Measurements from ENCODE around the gene CIAO2B. TPM values are rescaled to one million over a fixed set of nuclear protein-coding genes. Genes with fewer than 3 reads are reported as not detected.
A peak's percentile ranks its signal among the peaks of the same experiment; 100 is the strongest.

CIAO2B gene
- total RNA-seq, 1 donor from 2014 or later = 55.5 TPM

GRCh38 chr16:66913711-66914110, 20.5 kb downstream of the CIAO2B start:
- H3K4me2 ChIP-seq = no peak overlapping the region
- no peaks in the 10 kb centered on the region for H3K79me2 ChIP-seq (ENCODE audit: low read depth)
- no peaks in the 10 kb centered on the region for H3K36me3 Mint-ChIP-seq
- H3K27ac Mint-ChIP-seq = peak overlapping the region; percentile 80
- H3F3A ChIP-seq (ENCODE audit: low read depth) = no peaks in the 10 kb centered on the region
- no peak for DNase-seq (ENCODE audit: low spot score)
- peaks cover 14% of the 10 kb centered on the region for H3K27me3 Mint-ChIP-seq (ENCODE audit: insufficient read depth, low read depth)
- no peaks in the 10 kb centered on the region for H3K36me3 ChIP-seq
- peak overlapping the region; percentile 60 for H3K4me3 Mint-ChIP-seq
- H3K9me3 ChIP-seq (ENCODE audit: low read depth) = no peaks in the 10 kb centered on the region
- no peak for TF ChIP-seq EZH2phosphoT487 (IDR thresholded peaks at IDR 0.05)
- TF ChIP-seq EZH2 (IDR thresholded peaks at IDR 0.05) = no peak
- TF ChIP-seq CTCF (IDR thresholded peaks at IDR 0.05) = no peak
- H3K9ac ChIP-seq = no peak overlapping the region
- peaks cover 21% of the 10 kb centered on the region for H3K4me1 Mint-ChIP-seq
- no peaks in the 10 kb centered on the region for H3K9me3 Mint-ChIP-seq
- H4K20me1 ChIP-seq (ENCODE audit: low read depth) = no peaks in the 10 kb centered on the region
- no peak overlapping the region for H3K4me3 ChIP-seq
- H2AFZ ChIP-seq (replicated peaks) = no peak overlapping the region
- peaks cover 3% of the 10 kb centered on the region for H3K27me3 ChIP-seq
- no peak overlapping the region for H3K27ac ChIP-seq
- no peaks in the 10 kb centered on the region for H3K4me1 ChIP-seq

GRCh38 chr16:66913081-66913480, 21.1 kb downstream of the CIAO2B start:
- peaks cover 18% of the 10 kb centered on the region for H3K27me3 Mint-ChIP-seq (ENCODE audit: insufficient read depth, low read depth)

GRCh38 chr16:66911801-66912200, 22.4 kb downstream of the CIAO2B start:
- Histone ChIP-seq H3K4me3 (no peak overlapping the region), H4K20me1 (ENCODE audit: low read depth) (no peaks in the 10 kb centered on the region), H3K4me1 (no peaks in the 10 kb centered on the region), H3K4me2 (no peak overlapping the region), H3K27ac (no peak overlapping the region), H3K79me2 (ENCODE audit: low read depth) (no peaks in the 10 kb centered on the region), H3K9me3 (ENCODE audit: low read depth) (no peaks in the 10 kb centered on the region), H3F3A (ENCODE audit: low read depth) (no peaks in the 10 kb centered on the region), H3K27me3 (peaks cover 3% of the 10 kb centered on the region), H3K9ac (no peak overlapping the region), H3K36me3 (no peaks in the 10 kb centered on the region), H2AFZ (replicated peaks) (no peak overlapping the region)
- H3K36me3 Mint-ChIP-seq = no peaks in the 10 kb centered on the region
- peaks cover 21% of the 10 kb centered on the region for H3K4me1 Mint-ChIP-seq
- no peak overlapping the region for H3K4me3 Mint-ChIP-seq
- DNase-seq (ENCODE audit: low spot score) = no peak
- peaks cover 18% of the 10 kb centered on the region for H3K27me3 Mint-ChIP-seq (ENCODE audit: insufficient read depth, low read depth)
- TF ChIP-seq CTCF (IDR thresholded peaks at IDR 0.05) (no peak), EZH2phosphoT487 (IDR thresholded peaks at IDR 0.05) (no peak), EZH2 (IDR thresholded peaks at IDR 0.05) (no peak)
- no peaks in the 10 kb centered on the region for H3K9me3 Mint-ChIP-seq
- peak overlapping the region; percentile 83 for H3K27ac Mint-ChIP-seq

More at GRCh38 chr16:66913081-66913480, 21.1 kb downstream of the CIAO2B start:
- peaks cover 3% of the 10 kb centered on the region for H3K27me3 ChIP-seq
- Mint-ChIP-seq H3K4me3 (peak overlapping the region; percentile 60), H3K9me3 (no peaks in the 10 kb centered on the region), H3K4me1 (peaks cover 21% of the 10 kb centered on the region), H3K36me3 (no peaks in the 10 kb centered on the region), H3K27ac (no peak overlapping the region)
- no peak overlapping the region for H3K9ac ChIP-seq
- H3K4me3 ChIP-seq = no peak overlapping the region
- no peaks in the 10 kb centered on the region for H3K36me3 ChIP-seq
- no peaks in the 10 kb centered on the region for H4K20me1 ChIP-seq (ENCODE audit: low read depth)
- no peak overlapping the region for H3K27ac ChIP-seq
- H3K4me1 ChIP-seq = no peaks in the 10 kb centered on the region
- H3K79me2 ChIP-seq (ENCODE audit: low read depth) = no peaks in the 10 kb centered on the region
- H3K9me3 ChIP-seq (ENCODE audit: low read depth) = no peaks in the 10 kb centered on the region
- DNase-seq (ENCODE audit: low spot score) = no peak
- H2AFZ ChIP-seq (replicated peaks) = no peak overlapping the region
- no peaks in the 10 kb centered on the region for H3F3A ChIP-seq (ENCODE audit: low read depth)
- no peak for TF ChIP-seq EZH2 (IDR thresholded peaks at IDR 0.05)
- TF ChIP-seq EZH2phosphoT487 (IDR thresholded peaks at IDR 0.05) = no peak
- TF ChIP-seq CTCF (IDR thresholded peaks at IDR 0.05) = no peak
- H3K4me2 ChIP-seq = no peak overlapping the region
